GM10266 (cell line): Measurements from ENCODE around the gene LYSMD4.
"Not testable (repeated sequence)": the region's sequence is repeated elsewhere in the genome, so short reads cannot be mapped to it uniquely, and the experiment has no call there.

Experiments
- DNase-seq: peaks from one replicate; pipeline ENCODE4 v3.0.0; 2012; ENCODE audit errors: extremely low spot score
- TF ChIP-seq, protein P1 (sequence below): IDR thresholded peaks from 2 replicates; pipeline ENCODE4 v1.5.1; 2012; ENCODE audit warnings: mild to moderate bottlenecking, low read depth; ENCODE audit not compliant: control insufficient read depth, insufficient read depth; ENCODE audit errors: missing control alignments

LYSMD4 gene

DNA sequence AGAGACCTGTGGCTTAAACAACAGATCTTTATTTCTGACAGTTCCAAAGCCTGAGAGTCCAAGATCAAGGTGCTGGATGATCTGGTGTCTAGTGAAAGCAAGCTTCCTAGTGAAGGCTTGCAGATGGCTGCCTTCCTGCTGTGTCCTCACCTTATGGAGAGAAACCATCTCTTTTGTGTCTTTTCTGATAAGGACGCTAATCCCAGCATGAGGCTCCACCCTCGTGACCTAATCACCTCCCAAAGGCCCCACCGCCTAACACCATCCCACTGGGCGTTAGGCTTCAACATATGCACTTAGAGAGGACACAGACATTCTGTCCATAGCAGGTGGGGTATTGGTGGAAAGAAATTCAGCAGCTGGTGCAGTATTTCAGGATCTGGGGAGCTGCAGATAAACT, 19.8 kb upstream of the LYSMD4 start:
- TF ChIP-seq, protein P1, sequence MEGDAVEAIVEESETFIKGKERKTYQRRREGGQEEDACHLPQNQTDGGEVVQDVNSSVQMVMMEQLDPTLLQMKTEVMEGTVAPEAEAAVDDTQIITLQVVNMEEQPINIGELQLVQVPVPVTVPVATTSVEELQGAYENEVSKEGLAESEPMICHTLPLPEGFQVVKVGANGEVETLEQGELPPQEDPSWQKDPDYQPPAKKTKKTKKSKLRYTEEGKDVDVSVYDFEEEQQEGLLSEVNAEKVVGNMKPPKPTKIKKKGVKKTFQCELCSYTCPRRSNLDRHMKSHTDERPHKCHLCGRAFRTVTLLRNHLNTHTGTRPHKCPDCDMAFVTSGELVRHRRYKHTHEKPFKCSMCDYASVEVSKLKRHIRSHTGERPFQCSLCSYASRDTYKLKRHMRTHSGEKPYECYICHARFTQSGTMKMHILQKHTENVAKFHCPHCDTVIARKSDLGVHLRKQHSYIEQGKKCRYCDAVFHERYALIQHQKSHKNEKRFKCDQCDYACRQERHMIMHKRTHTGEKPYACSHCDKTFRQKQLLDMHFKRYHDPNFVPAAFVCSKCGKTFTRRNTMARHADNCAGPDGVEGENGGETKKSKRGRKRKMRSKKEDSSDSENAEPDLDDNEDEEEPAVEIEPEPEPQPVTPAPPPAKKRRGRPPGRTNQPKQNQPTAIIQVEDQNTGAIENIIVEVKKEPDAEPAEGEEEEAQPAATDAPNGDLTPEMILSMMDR = no peak
- DNase-seq = no peak

DNA sequence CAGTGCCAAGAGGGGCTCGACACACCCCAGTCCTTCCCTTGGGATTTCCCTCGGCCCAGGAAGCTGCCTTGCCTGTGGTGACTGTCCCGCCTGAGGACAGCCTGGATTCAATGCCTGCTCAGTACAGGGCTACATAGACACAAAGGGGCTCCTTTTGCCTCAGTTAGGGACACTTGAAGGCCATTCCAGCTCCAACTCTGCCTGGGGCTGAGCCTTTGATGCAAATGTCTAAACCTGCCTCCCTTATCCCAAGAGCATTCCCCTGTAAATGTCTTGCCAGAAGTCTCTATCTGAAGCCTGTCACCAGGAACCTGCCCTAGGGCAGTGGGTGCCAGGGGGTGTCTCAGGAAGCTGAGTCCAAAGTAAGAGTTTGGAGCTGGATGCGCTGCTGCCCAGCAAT, 19.3 kb upstream of the LYSMD4 start:
- no peak for DNase-seq
- TF ChIP-seq, protein P1 = no peak

DNA sequence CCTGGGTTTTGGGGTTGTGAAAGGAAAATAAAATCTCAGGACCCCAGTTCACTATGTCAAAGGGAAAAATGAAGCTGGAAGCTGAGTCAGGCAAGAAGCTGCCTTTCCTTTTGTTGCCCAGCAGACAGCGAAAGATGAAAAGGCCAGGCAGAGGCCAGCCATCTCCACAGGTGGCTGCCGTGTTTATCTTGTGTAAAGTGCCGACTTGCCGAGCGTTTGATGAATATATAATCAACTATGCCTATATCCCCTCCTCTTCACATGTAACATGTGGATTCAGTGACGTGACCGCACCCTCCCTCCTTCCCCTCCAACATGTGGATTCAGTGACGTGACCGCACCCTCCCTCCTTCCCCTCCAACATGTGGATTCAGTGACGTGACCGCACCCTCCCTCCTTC, 17.1 kb upstream of the LYSMD4 start:
- DNase-seq = not testable (repeated sequence)

DNA sequence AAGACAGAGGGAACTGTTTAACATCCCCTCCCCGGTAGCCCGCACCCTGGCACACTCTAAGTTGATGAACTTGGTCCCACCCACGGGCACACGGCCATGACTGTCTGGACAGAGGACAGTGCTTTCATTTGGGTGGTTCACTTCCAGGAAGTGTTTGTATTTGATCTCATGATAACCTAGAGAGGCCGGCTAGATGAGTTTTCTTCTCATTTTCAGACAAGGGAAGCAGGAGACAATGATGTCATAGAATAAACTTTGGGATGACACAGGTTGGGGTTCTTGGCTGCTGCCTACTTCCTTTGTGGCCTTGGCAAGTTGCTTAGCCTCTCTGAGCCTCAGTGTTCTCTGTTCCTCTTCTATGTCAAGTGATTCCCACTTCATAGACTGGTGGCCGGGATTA, 16.1 kb upstream of the LYSMD4 start:
- no peak for DNase-seq
- TF ChIP-seq, protein P1 = no peak

DNA sequence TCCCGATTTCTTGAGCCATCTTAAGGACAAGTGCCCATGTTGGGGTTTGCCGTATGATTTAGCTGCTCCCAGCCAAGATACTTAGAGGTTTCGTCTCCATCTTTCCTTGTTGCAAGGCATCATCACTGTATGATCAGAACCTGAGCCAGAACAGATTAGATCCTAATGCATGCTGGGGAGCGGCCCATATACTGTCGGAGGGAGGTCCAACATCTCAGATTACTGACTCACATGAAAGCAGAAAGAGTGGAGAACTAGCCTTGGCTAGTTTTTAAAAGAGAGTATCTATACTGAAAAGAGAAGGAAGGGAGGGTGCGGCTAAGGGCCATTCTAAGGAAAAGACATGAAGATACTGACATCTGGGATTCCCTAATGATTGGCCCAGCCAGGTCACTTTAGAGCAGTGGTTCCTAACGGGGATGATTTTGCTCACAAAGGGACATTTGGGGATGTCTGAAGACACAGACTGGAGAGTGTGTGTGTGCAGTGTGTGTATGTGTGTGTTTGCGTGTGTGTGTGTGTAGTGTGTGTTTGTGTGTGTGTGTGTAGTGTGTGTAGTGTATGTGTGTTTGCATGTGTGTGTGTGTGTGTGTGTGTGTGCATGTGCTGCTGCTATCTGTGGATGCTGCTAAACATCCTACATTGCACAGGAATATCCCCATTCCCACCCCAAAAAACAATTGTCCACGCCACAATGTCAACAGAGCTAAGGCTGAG, 12.3 kb upstream of the LYSMD4 start:
- TF ChIP-seq, protein P1 = no peak
- DNase-seq = no peak

DNA sequence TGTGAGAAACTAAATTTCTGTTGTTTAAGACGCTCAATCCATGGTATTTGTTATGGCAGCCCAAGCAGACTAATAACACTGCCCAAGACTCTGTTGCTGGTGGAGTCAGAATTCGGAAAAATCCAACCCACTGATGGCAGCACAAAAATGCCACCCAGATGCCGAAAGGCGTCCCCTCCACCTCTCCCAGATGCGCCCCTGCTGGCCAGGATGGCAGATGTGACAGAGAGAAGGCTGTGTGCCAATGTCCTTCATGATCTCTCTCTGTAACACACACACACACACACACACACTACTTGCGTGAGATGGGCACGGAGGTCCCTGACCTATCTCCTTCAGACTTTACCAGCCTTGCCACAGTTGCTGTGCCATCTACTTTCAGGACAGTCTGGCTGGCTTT, 10.9 kb upstream of the LYSMD4 start:
- TF ChIP-seq, protein P1 = no peak
- DNase-seq = no peak

DNA sequence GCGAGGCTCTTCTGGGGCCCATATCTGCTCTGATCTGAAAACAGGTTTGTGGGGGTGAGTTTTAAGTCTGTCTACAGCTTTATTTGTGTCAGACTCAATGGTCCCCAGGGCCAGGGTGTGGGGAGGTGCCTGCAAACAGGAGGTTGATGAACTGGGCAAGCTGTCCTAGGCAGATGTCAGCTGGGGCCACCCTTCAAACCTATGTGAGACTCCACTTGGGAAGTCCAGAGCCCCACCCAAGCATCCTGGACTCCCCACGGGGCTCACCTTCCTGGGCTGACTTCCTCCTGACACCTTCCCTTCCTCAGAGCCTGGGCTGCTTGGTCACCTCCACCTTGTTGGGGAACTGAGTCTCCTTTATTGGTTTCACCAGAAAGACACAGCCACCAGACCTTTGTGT, 8.6 kb upstream of the LYSMD4 start:
- DNase-seq = no peak
- TF ChIP-seq, protein P1 = no peak
